A673 (cell line): ENCODE measurements around the gene PSMD8. TPM values are rescaled to one million over a fixed set of nuclear protein-coding genes. Genes with fewer than 3 reads are reported as not detected.

ENCODE experiments used
- BruUV-seq: library from RNA; stranded (reverse); fragments of 400-500 nt; replicated peaks from 2 replicates; lab custom pipeline; 2021; lab: Mats Ljungman, UMichigan
- CTCF ChIA-PET: fragments of 300-600 bp; sonication (Branson Sonifier 250); formaldehyde crosslinking; loops from one replicate; lab custom pipeline; 2022; ENCODE audit warnings: antibody characterized with exemption; lab: Charles Lee
- POLR2A ChIA-PET: fragments of 300-600 bp; sonication (Branson Sonifier 250); formaldehyde crosslinking; loops from one replicate; lab custom pipeline; 2022; ENCODE audit warnings: antibody characterized with exemption; ENCODE audit not compliant: low non-redundant PET; lab: Charles Lee
- DNase-seq: peaks from one replicate; pipeline ENCODE4 v3.0.0-alpha.2; 2015; ENCODE audit warnings: low spot score
- H3K27ac ChIP-seq: fragments of 200-600 bp; sonication (generic); 2 replicates; pipeline ENCODE4 v1.5.1; 2016; ENCODE audit warnings: mixed run types, low read depth, mild to moderate bottlenecking, mixed read lengths, antibody characterized with exemption, low read length; ENCODE audit not compliant: poor library complexity, severe bottlenecking
- H3K27me3 ChIP-seq: fragments of 200-600 bp; sonication (generic); replicated peaks from 2 replicates; pipeline ENCODE4 v1.6.1; 2017; ENCODE audit warnings: mixed run types, low read depth, mild to moderate bottlenecking, mixed read lengths, antibody characterized with exemption, low read length; ENCODE audit not compliant: insufficient read depth, poor library complexity
- H3K36me3 ChIP-seq: fragments of 200-600 bp; sonication (generic); 2 replicates; pipeline ENCODE4 v1.6.1; 2016; ENCODE audit warnings: mixed run types, mild to moderate bottlenecking, mixed read lengths, antibody characterized with exemption, low read length; ENCODE audit not compliant: insufficient read depth, poor library complexity, severe bottlenecking
- H3K4me1 ChIP-seq: fragments of 200-600 bp; sonication (generic); 2 replicates; pipeline ENCODE4 v1.6.1; 2017; ENCODE audit warnings: mixed run types, mild to moderate bottlenecking, mixed read lengths, antibody characterized with exemption, low read length; ENCODE audit not compliant: insufficient read depth, poor library complexity, severe bottlenecking
- H3K4me3 ChIP-seq: fragments of 200-600 bp; sonication (generic); 2 replicates; pipeline ENCODE4 v1.5.1; 2016; ENCODE audit warnings: low read depth, mixed run types, mild to moderate bottlenecking, mixed read lengths, low read length; ENCODE audit not compliant: poor library complexity, severe bottlenecking
- H3K9me3 ChIP-seq: fragments of 200-600 bp; sonication (generic); 2 replicates; pipeline ENCODE4 v1.6.1; 2016; ENCODE audit warnings: mixed run types, low read depth, mild to moderate bottlenecking, mixed read lengths, antibody characterized with exemption, low read length; ENCODE audit not compliant: poor library complexity, severe bottlenecking
- EZH2 ChIP-seq: fragments of 200-600 bp; sonication (generic); IDR thresholded peaks from 2 replicates; pipeline ENCODE4 v1.6.1; 2017; ENCODE audit warnings: borderline replicate concordance, low read depth, mild to moderate bottlenecking, mixed read lengths, antibody characterized with exemption, low read length; ENCODE audit not compliant: poor library complexity, severe bottlenecking
- intact Hi-C: fragments of 100-400 bp; cut with micrococcal nuclease; formaldehyde crosslinking; loops from one replicate; pipeline ENCODE4 v1.10.0; 2022; ENCODE audit not compliant: unreplicated experiment
- total RNA-seq: library from RNA; stranded (reverse); gene quantifications from 2 replicates; pipeline ENCODE4 v1.2.3, GENCODE V29; 2021
- TF ChIP-seq, protein P1 (sequence below): fragments of 300-800, 200-600 bp; sonication (generic); conservative IDR thresholded peaks from 2 replicates; pipeline ENCODE4 v1.5.1; 2017; ENCODE audit warnings: low read depth, mild to moderate bottlenecking, antibody characterized with exemption, low read length, moderate library complexity, mixed read lengths

Gene PSMD8
- total RNA-seq, 1 experiment from 2014 or later = 321 TPM

DNA sequence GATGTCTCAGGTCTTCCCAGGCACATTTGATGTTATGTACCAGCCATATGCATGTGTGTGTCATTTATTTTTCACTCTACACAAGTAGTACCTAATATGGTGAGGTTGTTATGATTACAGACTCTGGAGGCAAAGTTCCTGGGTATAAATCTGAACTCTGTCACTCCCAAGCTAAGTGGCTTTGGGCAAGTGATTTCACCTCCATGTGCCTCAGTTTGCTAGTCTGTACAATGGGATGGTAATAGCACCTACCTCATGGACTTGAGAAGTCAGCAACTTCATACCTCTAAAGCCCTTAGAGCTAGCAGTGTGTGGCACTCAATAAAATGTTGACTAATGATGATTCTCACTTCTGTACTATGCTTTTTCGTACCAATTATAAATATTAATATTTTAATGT, 42.6 kb upstream of the PSMD8 start:
- H3K9me3 ChIP-seq = no peaks in the 10 kb centered on the region
- no peak for DNase-seq
- ChIA-PET CTCF (no interaction called here), POLR2A (no interaction called here)
- no peaks in the 10 kb centered on the region for H3K27me3 ChIP-seq
- BruUV-seq = no TSS peak
- intact Hi-C loops = loop anchor here (10.0 kb wide), 1 partner anchor 187 kb away; no protein-coding TSS in a partner anchor
- no peak overlapping the region for H3K4me3 ChIP-seq
- H3K27ac ChIP-seq = no peak overlapping the region
- H3K36me3 ChIP-seq = no peaks in the 10 kb centered on the region
- no peak for TF ChIP-seq EZH2
- H3K4me1 ChIP-seq = no peaks in the 10 kb centered on the region

DNA sequence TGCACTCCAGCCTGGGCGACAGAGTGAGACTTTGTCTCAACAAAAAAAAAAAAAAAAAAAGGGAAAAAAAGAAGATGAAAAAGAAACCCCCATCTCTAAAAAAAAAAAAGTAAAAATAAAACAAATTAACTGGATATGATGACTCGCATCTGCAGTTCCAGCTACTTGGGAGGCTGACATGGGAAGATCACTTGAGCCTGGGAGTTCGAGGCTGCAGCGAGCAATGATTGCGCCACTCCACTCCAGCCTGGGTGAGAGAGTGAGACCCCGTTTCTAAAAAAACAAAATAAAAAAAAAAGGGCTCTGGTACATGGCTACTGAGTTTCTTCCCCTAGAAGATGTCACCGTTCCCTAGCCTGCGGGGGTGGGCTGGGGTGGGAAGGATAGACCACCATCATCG, 41.1 kb upstream of the PSMD8 start:
- ChIA-PET POLR2A (no interaction called here), CTCF (interaction anchor here (0.9 kb wide), 1 partner anchor 99 kb away, joined by 3 read pairs; no protein-coding TSS in a partner anchor)
- intact Hi-C loops = loop anchor here (10.0 kb wide), 1 partner anchor 188 kb away; no protein-coding TSS in a partner anchor
- H3K27me3 ChIP-seq = no peaks in the 10 kb centered on the region
- no peak for TF ChIP-seq EZH2
- TF ChIP-seq, protein P1, sequence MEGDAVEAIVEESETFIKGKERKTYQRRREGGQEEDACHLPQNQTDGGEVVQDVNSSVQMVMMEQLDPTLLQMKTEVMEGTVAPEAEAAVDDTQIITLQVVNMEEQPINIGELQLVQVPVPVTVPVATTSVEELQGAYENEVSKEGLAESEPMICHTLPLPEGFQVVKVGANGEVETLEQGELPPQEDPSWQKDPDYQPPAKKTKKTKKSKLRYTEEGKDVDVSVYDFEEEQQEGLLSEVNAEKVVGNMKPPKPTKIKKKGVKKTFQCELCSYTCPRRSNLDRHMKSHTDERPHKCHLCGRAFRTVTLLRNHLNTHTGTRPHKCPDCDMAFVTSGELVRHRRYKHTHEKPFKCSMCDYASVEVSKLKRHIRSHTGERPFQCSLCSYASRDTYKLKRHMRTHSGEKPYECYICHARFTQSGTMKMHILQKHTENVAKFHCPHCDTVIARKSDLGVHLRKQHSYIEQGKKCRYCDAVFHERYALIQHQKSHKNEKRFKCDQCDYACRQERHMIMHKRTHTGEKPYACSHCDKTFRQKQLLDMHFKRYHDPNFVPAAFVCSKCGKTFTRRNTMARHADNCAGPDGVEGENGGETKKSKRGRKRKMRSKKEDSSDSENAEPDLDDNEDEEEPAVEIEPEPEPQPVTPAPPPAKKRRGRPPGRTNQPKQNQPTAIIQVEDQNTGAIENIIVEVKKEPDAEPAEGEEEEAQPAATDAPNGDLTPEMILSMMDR = no peak
- no peaks in the 10 kb centered on the region for H3K36me3 ChIP-seq
- DNase-seq = no peak
- no peaks in the 10 kb centered on the region for H3K9me3 ChIP-seq
- no peak overlapping the region for H3K4me3 ChIP-seq
- BruUV-seq = no TSS peak
- no peak overlapping the region for H3K27ac ChIP-seq
- H3K4me1 ChIP-seq = no peaks in the 10 kb centered on the region

DNA sequence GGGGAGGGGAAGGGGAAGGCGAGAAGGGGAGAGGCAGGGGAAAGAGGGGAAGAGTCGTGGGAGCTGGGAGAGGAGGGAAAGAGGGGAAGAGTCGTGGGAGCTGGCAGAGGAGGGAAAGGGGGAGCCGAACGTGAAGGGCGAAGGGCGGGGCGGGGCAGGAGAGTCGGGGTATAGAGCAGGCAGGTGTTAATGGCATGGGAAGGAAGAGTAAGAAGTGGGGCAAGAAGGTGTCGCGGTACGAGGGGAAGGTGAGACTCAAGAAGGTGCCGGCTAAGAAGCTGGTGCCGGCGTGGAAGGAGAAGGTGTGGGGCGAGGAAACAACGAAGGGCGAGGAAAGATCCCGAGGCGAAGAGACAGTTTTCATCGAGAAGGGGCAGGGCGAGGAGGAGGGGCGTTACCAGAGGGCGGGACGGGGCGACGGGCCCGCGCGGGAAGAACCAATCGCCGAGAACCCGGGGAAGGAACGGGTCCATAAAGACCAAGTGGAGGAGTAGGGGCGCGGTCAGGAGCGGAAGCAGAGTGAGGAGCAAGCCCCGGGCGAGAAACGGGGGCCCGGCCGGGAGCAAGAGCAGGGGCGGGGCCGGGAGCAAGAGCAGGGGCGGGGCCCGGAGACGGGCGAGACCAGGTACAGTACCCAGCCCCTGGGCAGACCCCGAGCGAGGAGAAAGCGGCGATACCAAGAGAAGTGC, 38.3 kb upstream of the PSMD8 start:
- peak overlapping the region; percentile 61 for H3K27ac ChIP-seq
- POLR2A ChIA-PET = interaction anchor here (0.6 kb wide), 2 partner anchors 39 to 89 kb away, joined by 3 to 5 read pairs; no protein-coding TSS in a partner anchor
- no TSS peak for BruUV-seq

More for the DNA sequence above, 38.3 kb upstream of the PSMD8 start:
- CTCF ChIA-PET = no interaction called here
- DNase-seq = peak; percentile 98
- H3K4me1 ChIP-seq = no peaks in the 10 kb centered on the region
- no peaks in the 10 kb centered on the region for H3K9me3 ChIP-seq
- TF ChIP-seq EZH2 = no peak
- TF ChIP-seq, protein P1 = no peak
- intact Hi-C loops = loop anchor here (2.0 to 10.0 kb wide), 5 partner anchors 36 to 433 kb away; partner anchors contain the start of gene PSMD8
- no peaks in the 10 kb centered on the region for H3K36me3 ChIP-seq
- H3K4me3 ChIP-seq = peak overlapping the region; percentile 59
- H3K27me3 ChIP-seq = no peaks in the 10 kb centered on the region
